Tracheal epithelial cell (primary cell): ENCODE results near the gene TRIP11. TPM values are rescaled to one million over a fixed set of nuclear protein-coding genes. Genes with fewer than 3 reads are reported as not detected.

Experiments used
- total RNA-seq: library from RNA; depleted of rRNA; stranded (reverse); fragments of >200 nt; gene quantifications from 2 replicates; pipeline ENCODE4 v1.2.1, GENCODE V29; 2014

The TRIP11 gene
- 22.7 and 31.3 TPM in 2 replicates for total RNA-seq

GRCh38 chr14:92039719-92040430 lies at the start of gene TRIP11:
Gene TRIP11, minus strand, starts transcription at chr14:92040059. Its CDS starts 374 bp downstream, at chr14:92039685.

DNA sequence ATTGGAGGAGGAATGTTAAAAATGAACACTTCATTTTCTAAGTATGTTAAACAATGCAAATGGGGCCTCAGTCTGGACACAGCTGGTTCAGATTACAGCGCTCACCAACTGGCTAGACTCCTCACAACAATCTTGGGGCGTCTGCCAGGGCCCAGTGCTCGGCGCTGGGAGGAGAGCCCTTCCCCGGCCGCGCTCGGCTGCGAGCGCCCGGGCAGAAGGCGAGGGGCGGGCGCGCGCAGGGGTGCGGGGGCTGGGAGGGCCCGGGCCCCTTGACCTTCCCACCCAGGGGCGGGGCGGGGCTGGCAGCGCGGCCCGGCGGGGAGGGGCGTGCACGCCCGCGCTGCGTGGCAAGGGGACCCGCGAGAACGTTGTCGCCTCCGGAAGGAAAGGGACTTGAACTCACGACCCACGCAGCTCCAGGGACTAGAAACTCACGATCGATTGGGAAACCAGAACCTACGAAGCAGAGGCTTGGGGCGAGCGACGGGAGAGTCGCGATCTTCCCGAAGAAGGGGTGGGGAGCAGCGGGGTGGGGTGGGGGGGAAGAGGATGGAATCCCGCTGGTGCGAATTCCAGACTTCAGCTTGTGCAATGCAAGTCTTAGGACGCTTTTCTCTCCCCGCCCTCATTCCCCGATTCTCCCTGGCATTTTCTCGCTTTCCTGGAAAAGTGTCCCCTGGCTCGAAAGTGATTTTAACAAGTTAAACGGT lies 92.2 kb downstream of the TRIP11 start, which contains the start of gene FBLN5:
FBLN5 (minus strand) TSS at position 220 of the 710 bp plus-strand sequence. CDS start 465 bp downstream, outside the sequence.

Other genes starting within 250 kb of the TRIP11 start
- 33.0 and 50.3 TPM in 2 replicates for gene TC2N, start 172.5 kb downstream of the TRIP11 start, total RNA-seq
- gene FBLN5, start 92.4 kb downstream of the TRIP11 start, total RNA-seq: 0.24 TPM in 1 of 2 replicates, not detected in the other
- gene ATXN3, start 66.5 kb upstream of the TRIP11 start, total RNA-seq: 30.1 and 50.6 TPM in 2 replicates
- 105 and 144 TPM in 2 replicates for gene NDUFB1, start 81.6 kb upstream of the TRIP11 start, total RNA-seq
- 37.3 and 47.0 TPM in 2 replicates for gene CPSF2, start 81.9 kb upstream of the TRIP11 start, total RNA-seq